Neuron (in vitro differentiated cells): ENCODE results near the gene FCGR3A.
A peak's percentile ranks its signal among the peaks of the same experiment; 100 is the strongest.
"Not testable (repeated sequence)": the region's sequence is repeated elsewhere in the genome, so short reads cannot be mapped to it uniquely, and the experiment has no call there.

ENCODE experiments used
- H2AFZ ChIP-seq: one replicate; pipeline ENCODE4 v1.6.1; 2013; ENCODE audit warnings: low read depth, mild to moderate bottlenecking, inconsistent platforms, low read length, moderate library complexity
- H3K27me3 ChIP-seq: one replicate; pipeline ENCODE4 v1.6.1; 2013; ENCODE audit warnings: low read length; ENCODE audit not compliant: insufficient read depth
- H3K36me3 ChIP-seq: one replicate; pipeline ENCODE4 v1.6.1; 2013; ENCODE audit warnings: low read length; ENCODE audit not compliant: insufficient read depth
- H3K4me1 ChIP-seq: one replicate; pipeline ENCODE4 v1.6.1; 2013; ENCODE audit warnings: low read length; ENCODE audit not compliant: insufficient read depth
- H3K4me3 ChIP-seq: 2 replicates; pipeline ENCODE4 v1.5.1; 2013; ENCODE audit warnings: mild to moderate bottlenecking, low read length, moderate library complexity
- H3K9me3 ChIP-seq: one replicate; pipeline ENCODE4 v1.6.1; 2013; ENCODE audit warnings: low read length

FCGR3A gene

DNA sequence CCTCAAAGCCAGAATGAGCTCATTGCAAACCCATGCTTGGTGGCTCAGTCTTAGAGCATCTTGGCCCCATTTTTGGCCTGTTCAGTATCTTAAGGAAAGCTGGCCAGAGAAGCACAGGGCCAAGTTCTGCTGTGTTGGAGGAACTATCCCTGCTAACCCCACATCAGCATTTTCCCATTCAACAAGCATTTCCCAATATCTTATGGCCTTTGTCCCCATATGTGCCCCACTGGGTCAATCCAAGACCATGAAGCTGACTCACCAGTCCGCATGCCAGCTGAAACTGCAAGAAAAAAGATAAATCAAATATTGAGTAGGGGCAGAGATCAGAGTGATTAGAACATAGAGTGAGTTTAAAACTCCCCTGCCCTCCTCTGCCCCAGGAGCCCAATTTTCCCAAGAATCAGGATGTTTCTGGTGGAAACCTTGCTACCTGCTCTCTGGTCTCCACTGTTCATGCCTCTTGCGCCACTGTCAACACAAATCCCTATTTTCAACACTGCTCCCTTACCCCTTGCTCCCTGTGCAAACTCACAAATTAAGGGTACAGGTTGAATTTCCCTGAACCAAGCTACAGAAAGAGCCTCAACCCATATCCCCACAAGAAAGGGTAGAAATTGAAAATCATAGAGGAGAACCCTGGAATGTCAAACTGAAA, 740 bp downstream of the FCGR3A start:
- H2AFZ ChIP-seq, H3K36me3 ChIP-seq, H3K4me3 ChIP-seq, H3K9me3 ChIP-seq, H3K4me1 ChIP-seq, H3K27me3 ChIP-seq: not testable (repeated sequence)

DNA sequence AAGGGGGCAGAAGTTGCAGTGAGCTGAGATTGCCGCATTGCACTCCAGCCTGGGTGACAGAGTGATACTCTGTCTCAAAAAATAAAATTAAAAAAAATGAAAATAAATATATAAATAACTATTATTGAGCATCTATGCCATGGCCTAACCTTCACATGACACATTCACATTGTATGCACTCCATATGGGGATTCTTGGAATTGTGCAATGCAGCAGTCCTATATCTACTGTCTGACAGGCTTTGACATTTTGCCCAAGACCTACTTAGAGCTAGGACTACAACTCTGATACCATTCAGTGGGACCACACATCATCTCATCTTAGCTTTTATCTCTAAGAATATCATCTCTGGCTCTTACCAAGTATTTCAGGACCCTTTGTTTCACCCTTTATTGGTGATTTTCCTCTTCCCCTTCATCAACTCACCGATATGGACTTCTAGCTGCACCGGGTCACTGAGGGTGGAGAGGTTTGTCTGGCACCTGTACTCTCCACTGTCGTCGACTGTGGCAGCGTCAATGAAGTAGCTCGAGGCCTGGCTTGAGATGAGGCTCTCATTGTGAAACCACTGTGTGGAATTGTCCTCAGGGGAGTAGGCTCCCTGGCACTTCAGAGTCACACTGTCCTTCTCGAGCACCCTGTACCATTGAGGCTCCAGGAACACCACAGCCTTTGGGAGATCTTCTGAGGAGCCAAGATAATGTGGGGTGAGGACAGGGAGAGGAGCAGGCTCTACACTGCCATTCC, 1.4 kb downstream of the FCGR3A start:
- H3K4me1 ChIP-seq, H2AFZ ChIP-seq, H3K9me3 ChIP-seq, H3K27me3 ChIP-seq, H3K36me3 ChIP-seq, H3K4me3 ChIP-seq: not testable (repeated sequence)

DNA sequence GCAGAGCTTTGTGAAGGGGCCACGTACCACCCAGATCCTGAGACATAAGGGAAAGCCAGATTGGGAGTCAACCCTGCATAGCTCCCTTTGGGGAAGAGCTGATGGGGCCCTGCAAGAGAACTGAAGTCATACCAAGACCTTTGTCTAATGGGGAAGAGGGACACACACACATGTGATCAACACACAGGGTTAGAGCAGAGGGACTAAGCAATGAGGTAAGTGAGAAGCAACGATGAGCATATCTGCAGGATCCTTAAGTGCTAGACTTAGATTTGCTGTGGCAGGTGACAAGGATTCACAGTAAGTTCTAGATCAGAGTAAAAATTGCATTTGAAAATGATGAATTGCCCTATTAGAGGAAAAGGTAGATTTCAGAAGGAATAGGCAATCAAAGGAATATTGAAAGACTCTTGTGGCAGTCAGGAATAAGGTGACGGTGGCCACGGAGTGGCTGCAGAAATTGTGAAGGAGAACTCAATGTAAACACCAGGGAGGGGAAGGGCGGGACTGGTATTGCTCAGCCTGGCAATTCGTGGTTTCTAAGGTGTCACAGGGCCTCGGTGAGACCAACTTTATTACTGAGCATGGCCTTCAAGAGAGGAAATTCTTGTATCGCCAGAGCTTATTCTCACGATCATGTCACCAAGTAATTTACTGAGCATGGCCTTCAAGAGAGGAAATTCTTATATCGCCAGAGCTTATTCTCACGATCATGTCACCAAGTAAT, 4.5 kb downstream of the FCGR3A start:
- H2AFZ ChIP-seq, H3K36me3 ChIP-seq, H3K4me3 ChIP-seq, H3K27me3 ChIP-seq, H3K4me1 ChIP-seq, H3K9me3 ChIP-seq: not testable (repeated sequence)

DNA sequence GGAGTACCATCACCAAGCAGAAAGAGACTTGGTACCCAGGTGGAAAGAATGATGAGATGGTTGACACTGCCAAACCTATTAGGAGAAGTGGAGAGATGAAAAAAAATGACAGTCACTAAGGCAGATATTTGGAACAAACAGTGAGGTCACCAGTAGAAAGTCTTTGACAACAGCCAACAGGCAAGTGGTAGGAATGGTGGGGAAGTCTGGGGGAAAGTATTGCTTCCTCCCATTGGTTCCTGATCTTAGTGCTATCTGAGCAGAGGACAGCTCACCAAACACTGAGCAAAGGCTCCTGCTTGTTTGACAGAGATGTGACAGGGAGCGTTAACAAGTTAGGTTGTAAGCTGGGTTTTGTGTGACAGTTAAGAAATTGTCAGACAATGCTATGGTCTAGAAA, 6.5 kb downstream of the FCGR3A start:
- H3K4me1 ChIP-seq, H3K4me3 ChIP-seq, H2AFZ ChIP-seq, H3K9me3 ChIP-seq, H3K36me3 ChIP-seq: not testable (repeated sequence)
- peaks cover 11% of the 10 kb centered on the region for H3K27me3 ChIP-seq

DNA sequence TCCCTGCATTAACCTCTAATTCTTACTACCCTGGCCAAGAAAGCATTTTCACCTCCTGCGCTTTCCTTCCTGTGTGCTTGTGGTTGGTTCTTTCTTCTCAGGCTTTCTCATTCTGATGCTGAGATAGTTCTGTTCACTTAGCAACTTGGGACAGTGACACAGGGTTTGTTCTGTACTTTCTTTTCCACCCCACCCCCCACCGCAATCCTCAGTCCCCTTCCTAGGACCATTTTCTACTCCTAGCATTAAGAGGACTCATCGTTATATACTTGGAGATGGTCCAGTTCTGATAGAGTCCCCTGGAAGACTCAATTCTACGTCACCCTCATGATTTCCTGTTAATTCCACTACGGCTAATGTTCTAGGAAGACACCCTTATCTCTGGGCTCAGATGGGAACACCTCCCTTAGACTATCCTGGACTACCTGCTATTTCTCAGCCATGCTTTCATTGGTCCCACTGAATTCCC, 7.5 kb downstream of the FCGR3A start:
- not testable (repeated sequence) for H3K9me3 ChIP-seq, H3K4me3 ChIP-seq, H2AFZ ChIP-seq, H3K4me1 ChIP-seq, H3K36me3 ChIP-seq
- peaks cover 11% of the 10 kb centered on the region for H3K27me3 ChIP-seq

DNA sequence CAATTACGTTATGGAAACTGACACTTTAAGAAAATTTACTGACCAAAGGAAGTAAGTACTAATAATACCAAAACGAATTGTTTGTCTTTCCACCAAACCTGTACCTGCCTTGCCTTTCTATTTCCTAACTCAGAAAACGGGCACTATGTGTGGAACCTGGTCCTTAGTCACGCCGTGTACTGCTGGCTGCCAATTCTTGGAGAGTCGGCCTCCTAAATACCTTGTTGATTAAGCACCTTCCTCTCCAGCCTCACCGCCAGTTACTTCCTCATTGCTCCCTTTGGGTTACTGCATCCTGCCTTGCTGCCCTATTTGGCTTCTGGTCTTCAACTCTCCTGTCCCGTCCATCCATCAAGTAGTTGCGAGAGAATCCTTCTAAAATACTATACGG, 9.1 kb downstream of the FCGR3A start:
- H3K4me1 ChIP-seq, H3K4me3 ChIP-seq, H3K9me3 ChIP-seq, H2AFZ ChIP-seq, H3K36me3 ChIP-seq: not testable (repeated sequence)
- peaks cover 11% of the 10 kb centered on the region for H3K27me3 ChIP-seq

DNA sequence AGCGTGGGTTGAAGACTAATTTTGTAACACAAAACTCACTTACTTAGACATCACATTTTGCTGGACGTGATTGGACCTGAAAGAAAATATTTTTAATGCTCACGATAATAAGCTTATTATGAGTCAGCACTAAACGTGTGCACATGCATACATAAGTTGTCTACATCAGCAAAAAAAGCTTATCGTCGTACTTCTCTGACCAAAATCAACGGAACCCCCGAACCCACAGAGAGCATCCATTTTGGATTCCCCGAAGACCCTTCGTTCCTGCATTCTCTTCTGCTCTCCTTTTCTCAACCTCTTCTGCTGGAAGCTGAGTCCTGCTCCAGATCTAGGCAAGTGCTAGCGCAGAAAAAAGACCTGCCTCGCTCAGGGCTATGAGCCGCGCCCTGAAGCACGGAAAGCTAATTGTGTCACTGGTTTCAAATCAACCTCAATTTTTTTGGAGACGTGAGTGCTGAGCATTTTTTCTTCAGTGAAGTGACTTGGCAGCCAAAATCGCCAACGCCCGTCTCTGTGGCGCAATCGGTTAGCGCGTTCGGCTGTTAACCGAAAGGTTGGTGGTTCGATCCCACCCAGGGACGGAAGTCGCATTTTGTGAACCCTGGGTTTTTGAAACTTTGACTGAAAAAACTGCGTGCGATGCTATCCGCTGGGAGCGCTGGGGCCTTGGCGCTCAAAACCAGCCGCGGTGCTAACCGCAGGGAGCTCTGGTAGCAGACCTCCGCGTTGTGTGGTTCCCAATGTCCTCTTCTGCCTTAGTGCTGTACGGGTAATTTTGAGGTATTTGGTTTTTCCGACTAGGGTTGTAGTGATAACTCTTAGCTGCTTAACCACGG, 9.7 kb downstream of the FCGR3A start:
- H3K4me3 ChIP-seq, result peak overlapping the region; percentile 35
- H3K36me3 ChIP-seq, H3K4me1 ChIP-seq, H3K9me3 ChIP-seq, H2AFZ ChIP-seq: not testable (repeated sequence)
- H3K27me3 ChIP-seq, result peaks cover 11% of the 10 kb centered on the region

DNA sequence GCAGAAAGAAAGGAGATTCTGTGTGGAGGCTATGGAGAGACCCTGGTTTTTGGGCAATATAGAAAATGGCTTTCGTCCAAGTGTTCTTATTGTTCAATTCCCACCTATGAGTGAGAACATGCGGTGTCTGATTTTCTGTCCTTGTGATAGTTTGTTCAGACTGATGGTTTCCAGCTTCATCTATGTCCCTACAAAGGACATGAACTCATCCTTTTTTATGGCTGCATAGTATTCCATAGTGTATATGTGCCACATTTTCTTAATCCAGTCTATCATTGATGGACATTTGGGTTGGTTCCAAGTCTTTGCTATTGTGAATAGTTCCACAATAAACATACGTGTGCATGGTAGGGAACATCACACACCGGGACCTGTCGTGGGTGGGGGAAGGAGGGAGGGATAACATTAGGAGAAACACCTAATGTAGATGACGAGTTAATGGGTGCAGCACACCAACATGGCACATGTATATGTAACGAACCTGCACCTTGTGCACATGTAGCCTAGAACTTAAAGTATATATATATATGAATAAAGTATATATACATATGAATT, 10.6 kb downstream of the FCGR3A start:
- not testable (repeated sequence) for H3K4me3 ChIP-seq, H3K36me3 ChIP-seq, H3K9me3 ChIP-seq, H3K4me1 ChIP-seq, H2AFZ ChIP-seq
- peaks cover 11% of the 10 kb centered on the region for H3K27me3 ChIP-seq

DNA sequence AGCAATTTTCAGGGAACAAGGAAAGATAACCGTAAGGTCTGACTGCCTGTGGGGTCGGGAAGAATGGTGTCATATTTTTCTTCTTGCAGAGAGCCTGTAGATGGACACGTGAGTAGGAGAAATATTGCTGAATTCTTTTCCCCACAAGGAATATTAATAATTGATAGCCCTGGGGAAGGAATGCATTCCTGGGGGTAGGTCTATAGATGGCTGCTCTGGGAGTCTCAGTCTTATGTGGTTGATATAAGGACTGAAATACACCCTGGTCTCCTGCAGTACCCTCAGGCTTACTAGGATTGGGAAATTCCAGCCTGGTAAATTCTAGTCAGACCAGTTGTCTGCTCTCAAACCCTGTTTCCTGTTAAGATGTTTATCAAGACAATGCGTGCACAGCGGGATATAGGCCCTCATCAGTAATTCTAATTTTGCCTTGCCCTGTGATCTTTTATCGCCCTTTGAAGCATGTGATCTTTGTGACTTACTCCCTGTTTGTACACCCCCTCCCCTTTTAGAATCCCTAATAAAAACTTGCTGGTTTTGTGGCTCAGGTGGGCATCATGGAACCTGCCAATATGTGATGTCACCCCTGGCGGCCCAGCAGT, 12.4 kb downstream of the FCGR3A start:
- H3K9me3 ChIP-seq, H3K4me3 ChIP-seq, H3K4me1 ChIP-seq, H3K36me3 ChIP-seq, H2AFZ ChIP-seq: not testable (repeated sequence)
- peaks cover 11% of the 10 kb centered on the region for H3K27me3 ChIP-seq

DNA sequence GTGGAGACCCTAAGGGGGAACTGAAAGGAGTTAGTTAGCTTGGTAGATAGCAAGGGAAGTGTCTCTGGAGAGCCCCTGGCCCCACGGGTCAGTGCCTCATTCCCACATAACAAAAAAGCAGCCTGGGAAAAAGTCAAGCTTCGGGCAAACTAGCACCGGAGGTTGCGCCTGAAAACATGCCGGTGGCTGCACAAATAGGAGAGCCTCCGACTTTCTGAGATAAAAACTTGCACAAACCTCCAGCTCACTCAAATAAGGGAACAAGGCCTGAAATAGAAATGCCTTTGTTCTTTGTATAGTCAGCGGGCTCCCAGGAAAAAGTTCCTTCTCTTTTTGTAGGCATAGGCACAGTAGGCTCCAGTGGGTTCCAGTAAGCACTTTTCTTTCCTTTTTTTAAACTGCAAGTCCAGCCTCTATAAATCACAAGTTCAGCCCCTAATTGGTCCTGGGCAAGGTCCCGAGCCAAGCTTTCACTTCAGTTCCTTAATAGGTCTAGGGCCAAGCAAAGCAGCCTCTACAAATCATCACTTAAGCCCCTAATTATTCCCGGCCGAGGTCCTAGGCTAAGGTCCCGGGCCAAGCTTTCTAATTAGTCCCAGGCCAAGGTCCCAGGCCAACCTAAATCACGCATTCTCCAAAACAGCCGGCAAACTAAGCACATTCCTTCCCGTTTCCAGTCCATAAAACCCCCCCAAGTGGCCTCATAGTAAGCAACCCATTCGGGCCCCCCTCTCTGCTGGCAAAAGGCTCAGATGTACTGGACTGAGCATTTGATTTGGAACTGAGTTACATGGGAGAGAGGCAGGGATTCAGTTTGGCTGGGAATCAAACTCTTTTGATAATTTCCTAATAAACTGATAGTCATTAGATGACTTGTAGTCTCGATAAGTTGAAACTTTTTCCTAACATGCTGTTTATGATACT, 16.7 kb downstream of the FCGR3A start:
- Histone ChIP-seq H3K4me1 (peaks cover 15% of the 10 kb centered on the region), H3K4me3 (peak overlapping the region; percentile 14), H2AFZ (peak overlapping the region; percentile 32)
- H3K27me3 ChIP-seq, H3K36me3 ChIP-seq, H3K9me3 ChIP-seq: not testable (repeated sequence)

DNA sequence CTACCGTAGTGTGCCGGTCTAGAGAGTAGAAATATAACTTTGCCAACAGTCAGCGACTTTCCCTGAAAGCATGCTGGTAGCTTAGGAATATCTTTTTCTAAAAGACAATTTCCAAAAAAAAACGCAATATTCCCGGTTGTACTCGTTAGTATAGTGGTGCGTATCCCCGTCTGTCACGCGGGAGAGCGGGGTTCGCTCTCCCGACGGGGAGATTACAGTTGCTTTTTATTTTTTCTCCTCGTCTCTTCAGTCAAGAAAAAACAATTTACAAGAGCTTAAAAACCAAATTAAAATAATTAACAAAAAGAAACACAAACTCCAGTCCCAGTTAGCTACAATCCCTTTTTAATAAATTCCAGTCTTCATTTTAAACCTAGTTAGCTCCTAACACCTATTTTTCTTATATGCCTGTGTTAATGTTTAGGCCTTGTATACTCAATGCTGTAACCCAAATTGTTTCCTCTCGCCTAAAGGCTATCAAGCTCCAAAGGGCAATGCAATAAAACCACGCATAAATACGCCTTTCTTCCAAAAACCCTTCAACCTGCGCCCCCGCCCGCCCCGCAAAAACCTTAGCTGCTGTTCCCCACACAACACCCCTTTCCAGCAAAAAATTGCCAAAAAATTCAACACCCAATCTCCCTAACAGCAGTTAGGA, 17.5 kb downstream of the FCGR3A start:
- Histone ChIP-seq H3K36me3 (no peaks in the 10 kb centered on the region), H2AFZ (peak overlapping the region; percentile 32), H3K27me3 (peaks cover 4% of the 10 kb centered on the region), H3K4me3 (peak overlapping the region; percentile 68), H3K4me1 (peaks cover 15% of the 10 kb centered on the region), H3K9me3 (no peaks in the 10 kb centered on the region)
